Measurements from ENCODE around the gene DFFB. TPM values are rescaled to one million over a fixed set of nuclear protein-coding genes. Genes with fewer than 3 reads are reported as not detected.
A peak's percentile ranks its signal among the peaks of the same experiment; 100 is the strongest.

The DFFB gene
- total RNA-seq, 1 experiment from 2014 or later: 17.1 TPM

DNA sequence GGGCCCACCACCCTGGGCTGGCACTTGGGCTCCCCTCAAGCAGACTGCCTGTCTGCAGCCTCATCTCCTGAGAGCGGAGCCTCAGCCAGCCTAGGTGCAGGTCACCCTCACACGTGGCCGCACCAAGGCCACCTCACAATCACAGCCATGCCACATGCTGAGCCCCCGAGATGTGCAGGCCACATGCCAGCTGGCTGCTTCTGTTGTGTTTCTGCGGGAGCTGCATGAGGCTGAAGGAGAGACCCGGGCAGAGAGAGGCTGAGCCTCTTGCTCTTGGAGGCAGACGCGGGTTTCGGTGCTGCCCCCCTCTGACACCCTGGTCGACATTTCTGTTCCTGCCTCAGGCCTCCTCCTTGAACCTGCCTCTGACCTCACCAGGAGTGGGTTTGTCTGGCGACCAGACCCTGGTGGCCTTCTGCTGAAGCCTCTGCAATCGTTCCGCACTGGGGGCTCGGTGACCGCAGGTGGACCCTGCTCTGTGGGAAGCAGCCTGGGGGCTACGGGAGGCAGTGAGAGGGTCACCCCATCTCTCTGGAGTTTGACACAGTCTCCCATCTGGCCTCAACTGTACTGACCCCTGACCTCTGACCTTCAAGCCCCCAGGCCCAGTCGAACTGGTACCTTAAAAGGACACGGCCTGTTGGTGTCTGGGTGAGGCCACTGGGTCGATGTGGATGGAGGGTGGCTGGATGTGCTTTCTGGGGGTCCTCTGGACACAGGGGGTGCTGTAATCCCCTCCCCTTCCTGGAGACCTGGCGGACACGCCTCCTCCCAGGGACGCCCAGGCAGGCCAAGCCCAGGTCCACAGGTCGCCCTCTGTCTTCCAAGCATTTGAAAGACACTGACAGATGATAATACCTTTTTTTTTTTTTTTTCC is 55.8 kb downstream of the DFFB start:
- peaks cover 33% of the 10 kb centered on the region for H3K27me3 ChIP-seq (ENCODE audit: low read length)
- H3K36me3 ChIP-seq (ENCODE audit: low read depth, low read length): no peaks in the 10 kb centered on the region
- no TSS peak for BruUV-seq (replicated peaks)
- peaks cover 4% of the 10 kb centered on the region; the same call in 1 of the 2 replicates for H3K4me1 ChIP-seq (ENCODE audit: insufficient read depth, low read length)
- no peak overlapping the region for H3K27ac ChIP-seq (ENCODE audit: low read length)
- DNase-seq: no peak
- no peak for ATAC-seq
- H3K4me3 ChIP-seq (ENCODE audit: low read length): no peak overlapping the region
- ChIA-PET POLR2A (ENCODE audit: unreplicated experiment) (no interaction called here), CTCF (no interaction called here)
- H4K20me1 ChIP-seq (ENCODE audit: low read length): no peaks in the 10 kb centered on the region
- H3K9me3 ChIP-seq (ENCODE audit: low read length): no peaks in the 10 kb centered on the region
- TF ChIP-seq, protein P1, sequence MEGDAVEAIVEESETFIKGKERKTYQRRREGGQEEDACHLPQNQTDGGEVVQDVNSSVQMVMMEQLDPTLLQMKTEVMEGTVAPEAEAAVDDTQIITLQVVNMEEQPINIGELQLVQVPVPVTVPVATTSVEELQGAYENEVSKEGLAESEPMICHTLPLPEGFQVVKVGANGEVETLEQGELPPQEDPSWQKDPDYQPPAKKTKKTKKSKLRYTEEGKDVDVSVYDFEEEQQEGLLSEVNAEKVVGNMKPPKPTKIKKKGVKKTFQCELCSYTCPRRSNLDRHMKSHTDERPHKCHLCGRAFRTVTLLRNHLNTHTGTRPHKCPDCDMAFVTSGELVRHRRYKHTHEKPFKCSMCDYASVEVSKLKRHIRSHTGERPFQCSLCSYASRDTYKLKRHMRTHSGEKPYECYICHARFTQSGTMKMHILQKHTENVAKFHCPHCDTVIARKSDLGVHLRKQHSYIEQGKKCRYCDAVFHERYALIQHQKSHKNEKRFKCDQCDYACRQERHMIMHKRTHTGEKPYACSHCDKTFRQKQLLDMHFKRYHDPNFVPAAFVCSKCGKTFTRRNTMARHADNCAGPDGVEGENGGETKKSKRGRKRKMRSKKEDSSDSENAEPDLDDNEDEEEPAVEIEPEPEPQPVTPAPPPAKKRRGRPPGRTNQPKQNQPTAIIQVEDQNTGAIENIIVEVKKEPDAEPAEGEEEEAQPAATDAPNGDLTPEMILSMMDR (conservative IDR thresholded peaks at IDR 0.05; ENCODE audit: low read depth, low read length): 0 out of 2 replicates have a peak, but pooled peaks have one; percentile 12
- TF ChIP-seq EZH2phosphoT487 (IDR thresholded peaks at IDR 0.05; ENCODE audit: borderline replicate concordance, low read length) (no peak), EZH2 (IDR thresholded peaks at IDR 0.05; ENCODE audit: low read length, unreplicated experiment) (no peak)
- intact Hi-C loops (cut with micrococcal nuclease): loop anchor here (5.0 kb wide), 3 partner anchors 914 to 1979 kb away; no protein-coding TSS in a partner anchor
- no peaks in the 10 kb centered on the region for H3K9me2 ChIP-seq (replicated peaks; ENCODE audit: low read length)
- H3K9ac ChIP-seq (ENCODE audit: low read length): no peak overlapping the region
- no peak overlapping the region for H2AFZ ChIP-seq (ENCODE audit: low read length)
- no peak overlapping the region for H3K4me2 ChIP-seq (ENCODE audit: low read length)
- no peaks in the 10 kb centered on the region for H3K79me2 ChIP-seq (ENCODE audit: low read length)
- no peaks in the 10 kb centered on the region for H3F3A ChIP-seq (ENCODE audit: low read length, unreplicated experiment)

DNA sequence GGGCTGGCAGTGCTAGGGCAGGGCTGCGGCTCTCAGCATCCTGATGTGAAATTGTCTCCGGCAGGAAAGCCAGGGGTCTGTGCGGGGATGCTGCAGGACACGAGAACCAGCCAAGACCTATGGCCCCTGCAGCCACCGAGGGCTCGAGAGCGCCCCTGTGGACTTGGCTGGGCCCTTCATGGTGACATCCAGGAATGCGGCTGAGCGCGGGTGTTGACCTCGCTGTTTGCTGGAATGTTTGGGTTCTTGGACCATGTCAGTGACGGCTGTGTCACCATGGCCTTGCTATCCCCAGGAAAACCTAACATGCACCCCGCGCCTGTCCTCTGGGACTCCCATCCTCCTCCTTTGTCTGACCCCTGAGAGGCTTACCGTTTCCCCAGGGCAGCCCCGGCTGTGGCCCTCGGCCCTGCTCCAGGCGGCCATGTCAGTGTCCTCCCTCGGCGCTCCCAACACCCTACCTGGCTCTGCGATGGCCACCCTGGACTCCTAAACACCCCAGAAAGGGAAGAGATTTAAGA is 57.1 kb downstream of the DFFB start:
- Histone ChIP-seq H4K20me1 (ENCODE audit: low read length) (no peaks in the 10 kb centered on the region), H3K9me3 (ENCODE audit: low read length) (no peaks in the 10 kb centered on the region), H3K4me1 (ENCODE audit: insufficient read depth, low read length) (peaks cover 4% of the 10 kb centered on the region; the same call in 1 of the 2 replicates), H3K27me3 (ENCODE audit: low read length) (peaks cover 44% of the 10 kb centered on the region), H3K9ac (ENCODE audit: low read length) (no peak overlapping the region), H3K36me3 (ENCODE audit: low read depth, low read length) (no peaks in the 10 kb centered on the region), H3K79me2 (ENCODE audit: low read length) (no peaks in the 10 kb centered on the region), H3F3A (ENCODE audit: low read length, unreplicated experiment) (no peaks in the 10 kb centered on the region), H2AFZ (ENCODE audit: low read length) (no peak overlapping the region), H3K4me2 (ENCODE audit: low read length) (no peak overlapping the region), H3K4me3 (ENCODE audit: low read length) (no peak overlapping the region), H3K9me2 (replicated peaks; ENCODE audit: low read length) (no peaks in the 10 kb centered on the region), H3K27ac (ENCODE audit: low read length) (no peak overlapping the region)
- TF ChIP-seq, protein P1 (conservative IDR thresholded peaks at IDR 0.05; ENCODE audit: low read depth, low read length): no peak
- TF ChIP-seq EZH2 (IDR thresholded peaks at IDR 0.05; ENCODE audit: low read length, unreplicated experiment) (no peak), EZH2phosphoT487 (IDR thresholded peaks at IDR 0.05; ENCODE audit: borderline replicate concordance, low read length) (no peak)
- ATAC-seq (no peak), DNase-seq (no peak)
- intact Hi-C loops (cut with micrococcal nuclease): loop anchor here (5.0 kb wide), 3 partner anchors 913 to 1978 kb away; no protein-coding TSS in a partner anchor
- ChIA-PET POLR2A (ENCODE audit: unreplicated experiment) (no interaction called here), CTCF (no interaction called here)
- BruUV-seq (replicated peaks): no TSS peak
